LNCAP (cell line): ENCODE results near the gene TUBB4A.

Experiments
- TF ChIP-seq, protein P1 (sequence below): fragments of 450-650 bp; IDR thresholded peaks from 2 replicates; pipeline ENCODE4 v1.5.1; 2017; ENCODE audit warnings: mild to moderate bottlenecking

The TUBB4A gene

DNA sequence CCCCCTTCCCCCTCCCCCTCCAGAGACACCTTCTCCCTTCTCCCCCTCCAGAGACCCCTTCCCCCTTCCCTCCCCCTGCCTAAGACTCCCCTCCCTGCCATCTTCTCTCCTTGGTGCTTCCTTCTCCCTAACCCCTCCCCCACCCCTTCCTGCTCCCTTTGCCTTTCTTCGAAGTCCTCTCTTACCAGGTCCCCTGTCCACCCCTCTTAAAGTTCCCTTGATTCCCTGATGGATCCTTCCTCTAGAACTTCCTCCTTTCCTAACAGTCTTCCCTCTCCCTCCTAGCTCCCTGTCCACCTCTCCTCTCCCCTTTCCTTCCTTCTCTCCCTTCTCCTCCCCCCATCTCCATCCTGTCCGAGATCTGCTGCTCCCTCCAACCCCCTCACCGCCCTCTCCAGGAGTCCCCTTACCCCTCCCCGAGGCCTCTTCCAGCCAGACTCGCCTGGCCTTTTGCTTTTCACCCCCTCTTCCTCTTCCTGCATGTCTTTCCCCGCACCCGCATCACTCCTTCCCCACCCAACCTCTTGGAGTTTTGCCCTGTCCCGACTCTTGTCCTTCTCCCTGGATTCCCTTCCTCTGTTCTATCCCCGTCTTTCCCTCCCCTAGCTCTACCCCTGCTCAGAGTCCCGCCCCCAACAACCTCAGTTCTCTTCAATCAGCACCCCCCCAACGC lies 31.8 kb upstream of the TUBB4A start:
- TF ChIP-seq, protein P1, sequence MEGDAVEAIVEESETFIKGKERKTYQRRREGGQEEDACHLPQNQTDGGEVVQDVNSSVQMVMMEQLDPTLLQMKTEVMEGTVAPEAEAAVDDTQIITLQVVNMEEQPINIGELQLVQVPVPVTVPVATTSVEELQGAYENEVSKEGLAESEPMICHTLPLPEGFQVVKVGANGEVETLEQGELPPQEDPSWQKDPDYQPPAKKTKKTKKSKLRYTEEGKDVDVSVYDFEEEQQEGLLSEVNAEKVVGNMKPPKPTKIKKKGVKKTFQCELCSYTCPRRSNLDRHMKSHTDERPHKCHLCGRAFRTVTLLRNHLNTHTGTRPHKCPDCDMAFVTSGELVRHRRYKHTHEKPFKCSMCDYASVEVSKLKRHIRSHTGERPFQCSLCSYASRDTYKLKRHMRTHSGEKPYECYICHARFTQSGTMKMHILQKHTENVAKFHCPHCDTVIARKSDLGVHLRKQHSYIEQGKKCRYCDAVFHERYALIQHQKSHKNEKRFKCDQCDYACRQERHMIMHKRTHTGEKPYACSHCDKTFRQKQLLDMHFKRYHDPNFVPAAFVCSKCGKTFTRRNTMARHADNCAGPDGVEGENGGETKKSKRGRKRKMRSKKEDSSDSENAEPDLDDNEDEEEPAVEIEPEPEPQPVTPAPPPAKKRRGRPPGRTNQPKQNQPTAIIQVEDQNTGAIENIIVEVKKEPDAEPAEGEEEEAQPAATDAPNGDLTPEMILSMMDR: no peak

DNA sequence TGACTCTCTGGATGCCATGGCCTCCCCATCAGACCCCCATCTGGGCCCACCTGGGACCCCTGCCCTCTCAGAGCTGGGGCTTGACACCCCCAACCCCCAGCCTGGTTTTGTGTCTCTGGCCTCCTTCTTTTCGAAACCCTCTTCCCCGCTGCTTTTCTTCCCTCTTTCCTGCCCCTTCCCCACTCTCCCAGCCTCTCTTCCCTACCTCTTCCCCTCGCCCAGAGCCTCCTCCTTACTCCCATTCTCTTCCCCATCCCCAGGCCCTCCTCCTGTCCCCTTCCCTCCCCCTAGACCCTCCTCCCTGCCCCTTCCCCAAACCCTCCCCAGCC lies 30.9 kb upstream of the TUBB4A start:
- TF ChIP-seq, protein P1: no peak

DNA sequence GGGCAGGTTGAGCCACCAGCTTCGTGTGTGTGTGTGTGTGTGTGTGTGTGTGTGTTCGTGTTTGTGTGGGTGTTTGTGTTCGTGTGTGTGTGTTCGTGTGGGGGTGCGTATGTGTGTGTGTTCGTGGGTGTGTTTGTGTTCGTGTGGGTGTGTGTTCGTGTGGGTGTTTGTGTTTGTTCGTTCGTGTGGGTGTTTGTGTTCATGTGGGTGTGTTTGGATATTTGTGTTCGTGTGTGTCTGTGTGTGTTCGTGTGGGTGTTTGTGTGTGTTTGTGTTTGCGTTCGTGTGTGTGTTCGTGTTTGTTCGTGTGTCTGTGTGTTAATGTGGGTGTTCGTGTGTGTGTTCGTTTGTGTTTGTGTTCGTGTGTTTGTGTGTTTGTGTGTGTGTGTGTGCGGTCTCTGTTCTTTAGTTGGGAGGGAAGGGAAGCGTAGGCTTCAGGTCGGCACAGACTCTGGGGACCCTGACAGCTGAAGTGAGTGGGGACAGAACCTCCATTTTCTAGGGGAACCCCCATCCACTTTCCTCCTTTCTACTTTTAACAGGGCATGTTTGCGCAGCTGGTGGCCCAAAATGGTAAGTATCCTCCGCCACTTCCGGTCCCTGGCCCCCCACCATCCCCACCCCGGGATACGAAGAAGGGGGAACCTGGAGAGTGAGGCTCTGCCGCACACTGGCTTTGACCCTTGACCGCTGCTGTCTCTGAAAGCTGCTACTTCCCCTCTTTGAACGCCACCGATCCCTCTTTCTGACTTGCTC lies 30.3 kb upstream of the TUBB4A start:
- TF ChIP-seq, protein P1: no peak

DNA sequence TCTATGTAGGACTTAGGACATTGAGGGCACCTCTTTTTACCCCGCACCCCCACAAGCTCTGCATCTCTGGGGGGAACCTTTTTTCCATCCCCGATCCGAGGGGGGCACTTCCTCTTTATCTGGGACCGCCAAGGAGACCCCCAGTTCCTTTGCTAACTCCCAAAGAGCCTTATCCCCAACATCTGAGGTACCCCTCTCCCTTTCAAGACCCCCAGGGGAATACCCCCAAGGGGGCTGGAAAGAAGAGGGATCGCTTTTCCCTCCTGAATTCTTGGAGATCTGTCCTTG lies 29.8 kb upstream of the TUBB4A start:
- TF ChIP-seq, protein P1: no peak

DNA sequence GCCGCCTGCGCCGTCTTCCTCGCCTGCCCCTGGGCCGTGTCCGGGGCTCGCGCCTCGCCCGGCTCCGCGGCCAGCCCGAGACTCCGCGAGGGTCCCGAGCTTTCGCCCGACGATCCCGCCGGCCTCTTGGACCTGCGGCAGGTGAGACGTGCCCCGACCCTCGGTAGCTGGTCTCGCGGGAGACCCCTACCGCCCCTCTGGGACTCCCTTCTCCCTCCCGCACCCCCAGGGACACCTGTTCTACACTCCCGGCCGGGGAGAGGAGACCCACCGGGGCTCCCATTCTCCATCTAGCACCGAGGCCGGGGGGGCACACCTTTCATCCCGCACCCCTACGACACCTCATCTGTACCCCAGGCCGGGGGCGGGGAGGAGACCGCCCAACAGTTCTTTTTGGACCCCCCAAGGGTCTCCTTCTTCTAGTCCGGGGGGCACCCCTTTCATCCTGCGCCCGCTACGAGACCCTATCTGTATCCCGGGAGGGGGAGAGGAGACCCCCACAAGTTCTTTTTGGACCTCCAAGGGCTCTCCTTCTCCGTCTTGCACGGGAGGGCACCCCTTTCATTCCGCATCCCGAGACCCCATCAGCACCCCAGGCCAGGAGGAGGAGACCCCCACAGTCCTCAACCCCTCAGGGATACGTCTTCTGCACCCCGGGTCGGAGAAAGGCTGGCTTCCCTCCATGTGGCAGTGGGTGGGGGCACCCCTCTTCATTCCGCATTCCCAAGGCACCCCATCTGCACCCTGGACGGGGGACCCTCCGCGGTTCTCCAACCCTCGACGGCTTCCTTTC lies 29.2 kb upstream of the TUBB4A start:
- TF ChIP-seq, protein P1: no peak

DNA sequence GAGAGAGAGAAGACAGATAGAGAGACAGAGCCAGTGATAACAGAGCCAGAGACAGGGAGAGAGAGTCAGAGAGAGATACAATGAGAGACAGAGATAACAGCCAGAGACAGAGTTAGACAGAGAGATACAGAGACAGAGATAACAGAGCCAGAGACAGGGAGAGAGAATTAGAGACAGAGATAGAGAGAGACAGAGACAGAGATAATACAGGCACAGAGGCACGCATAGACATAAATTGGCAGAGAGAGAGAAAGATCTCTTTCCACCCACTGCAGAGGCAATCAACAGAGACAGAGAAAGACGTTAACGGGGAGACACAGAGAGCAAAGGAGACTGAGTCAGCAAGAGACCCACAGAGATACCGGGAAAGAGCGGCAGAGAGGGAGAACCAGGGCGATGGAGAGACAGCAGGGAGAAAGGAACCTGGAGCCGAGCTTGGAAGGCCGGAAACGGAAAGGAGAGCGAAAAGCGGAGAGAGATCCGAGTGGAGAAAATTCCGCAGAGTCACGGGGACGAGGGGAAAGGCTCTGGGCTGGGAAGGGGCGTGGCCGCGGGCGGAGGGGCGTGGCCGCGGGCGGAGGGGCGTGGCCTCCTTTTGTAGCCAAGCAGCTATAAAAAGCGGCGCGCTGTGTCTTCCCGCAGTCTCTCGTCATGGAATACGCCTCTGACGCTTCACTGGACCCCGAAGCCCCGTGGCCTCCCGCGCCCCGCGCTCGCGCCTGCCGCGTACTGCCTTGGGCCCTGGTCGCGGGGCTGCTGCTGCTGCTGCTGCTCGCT lies 28.5 kb upstream of the TUBB4A start, which contains the start of gene TNFSF9:
TSS of gene TNFSF9 (plus strand) at position 641 of the 777 bp plus-strand sequence. CDS start at position 652, 11 bp downstream.
- TF ChIP-seq, protein P1: no peak

DNA sequence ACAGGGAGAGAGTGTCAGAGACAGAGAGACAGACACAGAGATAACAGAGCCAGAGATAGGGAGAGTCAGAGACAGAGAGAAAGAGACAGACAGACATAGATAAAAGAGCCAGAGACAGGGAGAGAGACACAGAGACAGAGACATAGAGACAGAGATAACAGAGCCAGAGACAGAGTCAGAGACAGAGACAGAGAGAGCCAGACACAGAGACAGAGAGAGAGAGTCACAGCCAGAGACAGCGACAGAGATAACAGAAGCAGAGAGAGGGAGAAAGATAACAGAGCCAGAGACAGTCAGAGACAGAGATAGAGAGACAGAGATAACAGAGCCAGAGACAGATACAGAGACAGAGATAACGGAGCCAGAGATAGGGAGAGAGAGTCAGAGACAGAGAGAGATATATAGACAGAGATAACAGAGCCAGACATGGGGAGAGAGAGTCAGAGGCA lies 27.9 kb upstream of the TUBB4A start:
- TF ChIP-seq, protein P1: no peak
